ENCODE data around the gene FGF4. TPM values are rescaled to one million over a fixed set of nuclear protein-coding genes. Genes with fewer than 3 reads are reported as not detected.

Gene FGF4
- total RNA-seq, 2 donors from 2014 or later, result not detected

- no peaks in the 10 kb centered on the region for H3K27me3 ChIP-seq (replicated peaks; ENCODE audit: insufficient read depth)
- no peaks in the 10 kb centered on the region for H3K4me1 ChIP-seq (ENCODE audit: control insufficient read depth in 1 of 2, low read depth in 2 of 2)
- H3K27ac ChIP-seq, result no peak overlapping the region
- no peak overlapping the region for H3K4me3 ChIP-seq
- H3K36me3 ChIP-seq, result no peaks in the 10 kb centered on the region
- no peaks in the 10 kb centered on the region for H3K9me3 ChIP-seq
- no peak for DNase-seq (ENCODE audit: low spot score)
- TF ChIP-seq CTCF (IDR thresholded peaks at IDR 0.05), result no peak
- no peak for ATAC-seq (ENCODE audit: insufficient number of reproducible peaks, low FRiP score, low read depth)
These were observed 33.5 kb upstream of the FGF4 start for GRCh38 chr11:69808667-69809086.

GRCh38 chr11:69807106-69807815, 32.1 kb upstream of the FGF4 start:
- H3K9me3 ChIP-seq, result no peaks in the 10 kb centered on the region
- H3K27ac ChIP-seq, result no peak overlapping the region
- ATAC-seq (ENCODE audit: insufficient number of reproducible peaks, low FRiP score, low read depth), result no peak
- no peaks in the 10 kb centered on the region for H3K36me3 ChIP-seq
- H3K4me3 ChIP-seq, result no peak overlapping the region
- no peaks in the 10 kb centered on the region for H3K27me3 ChIP-seq (replicated peaks; ENCODE audit: insufficient read depth)
- TF ChIP-seq CTCF (IDR thresholded peaks at IDR 0.05), result no peak
- no peaks in the 10 kb centered on the region for H3K4me1 ChIP-seq (ENCODE audit: control insufficient read depth in 1 of 2, low read depth in 2 of 2)
- DNase-seq (ENCODE audit: low spot score), result no peak

GRCh38 chr11:69804769-69805508, 29.8 kb upstream of the FGF4 start:
- Histone ChIP-seq H3K27ac (no peak overlapping the region), H3K36me3 (no peaks in the 10 kb centered on the region), H3K4me3 (no peak overlapping the region), H3K4me1 (ENCODE audit: control insufficient read depth in 1 of 2, low read depth in 2 of 2) (no peaks in the 10 kb centered on the region), H3K9me3 (no peaks in the 10 kb centered on the region), H3K27me3 (replicated peaks; ENCODE audit: insufficient read depth) (no peaks in the 10 kb centered on the region)
- TF ChIP-seq CTCF (IDR thresholded peaks at IDR 0.05), result no peak
- DNase-seq (ENCODE audit: low spot score) (no peak), ATAC-seq (ENCODE audit: insufficient number of reproducible peaks, low FRiP score, low read depth) (no peak)

- no peaks in the 10 kb centered on the region for H3K36me3 ChIP-seq
- H3K4me3 ChIP-seq, result no peak overlapping the region
- no peak for DNase-seq (ENCODE audit: low spot score)
- no peaks in the 10 kb centered on the region for H3K9me3 ChIP-seq
- H3K4me1 ChIP-seq (ENCODE audit: control insufficient read depth in 1 of 2, low read depth in 2 of 2), result no peaks in the 10 kb centered on the region
- no peaks in the 10 kb centered on the region for H3K27me3 ChIP-seq (replicated peaks; ENCODE audit: insufficient read depth)
- no peak for ATAC-seq (ENCODE audit: insufficient number of reproducible peaks, low FRiP score, low read depth)
- TF ChIP-seq CTCF (IDR thresholded peaks at IDR 0.05), result no peak
- no peak overlapping the region for H3K27ac ChIP-seq
These were observed 28.6 kb upstream of the FGF4 start for GRCh38 chr11:69803604-69804218.

GRCh38 chr11:69803022-69803421, 27.9 kb upstream of the FGF4 start:
- no peaks in the 10 kb centered on the region for H3K4me1 ChIP-seq (ENCODE audit: control insufficient read depth in 1 of 2, low read depth in 2 of 2)
- no peaks in the 10 kb centered on the region for H3K36me3 ChIP-seq
- no peak overlapping the region for H3K27ac ChIP-seq
- H3K9me3 ChIP-seq, result no peaks in the 10 kb centered on the region
- no peak for ATAC-seq (ENCODE audit: insufficient number of reproducible peaks, low FRiP score, low read depth)
- H3K4me3 ChIP-seq, result no peak overlapping the region
- TF ChIP-seq CTCF (IDR thresholded peaks at IDR 0.05), result no peak
- DNase-seq (ENCODE audit: low spot score), result no peak
- no peaks in the 10 kb centered on the region for H3K27me3 ChIP-seq (replicated peaks; ENCODE audit: insufficient read depth)

Measured in thoracic aorta (tissue), 2 donors.